ENCODE measurements around the gene RAD51D. TPM values are rescaled to one million over a fixed set of nuclear protein-coding genes. Genes with fewer than 3 reads are reported as not detected.

RAD51D gene
- total RNA-seq, 1 donor from 2014 or later: 12.4 TPM

- Mint-ChIP-seq H3K36me3 (no peaks in the 10 kb centered on the region), H3K27ac (peak overlapping the region; percentile 98), H3K4me1 (ENCODE audit: unreplicated experiment) (peaks cover 17% of the 10 kb centered on the region), H3K27me3 (no peaks in the 10 kb centered on the region), H3K4me3 (peak overlapping the region; percentile 93), H3K9me3 (no peaks in the 10 kb centered on the region)
- TF ChIP-seq CTCF (conservative IDR thresholded peaks at IDR 0.05): peak; percentile 89
- DNase-seq (ENCODE audit: extremely low spot score, unreplicated experiment): peak; percentile 91
These were observed 30.6 kb downstream of the RAD51D start for GRCh38 chr17:35088881-35089585.

- Mint-ChIP-seq H3K4me3 (peak overlapping the region; percentile 93), H3K27ac (peak overlapping the region; percentile 98), H3K9me3 (no peaks in the 10 kb centered on the region), H3K27me3 (no peaks in the 10 kb centered on the region), H3K4me1 (ENCODE audit: unreplicated experiment) (peaks cover 17% of the 10 kb centered on the region), H3K36me3 (no peaks in the 10 kb centered on the region)
- TF ChIP-seq CTCF (conservative IDR thresholded peaks at IDR 0.05): no peak
- DNase-seq (ENCODE audit: extremely low spot score, unreplicated experiment): no peak
These were observed 31.2 kb downstream of the RAD51D start for GRCh38 chr17:35088356-35088880.

- Mint-ChIP-seq H3K9me3 (no peaks in the 10 kb centered on the region), H3K27me3 (no peaks in the 10 kb centered on the region), H3K4me1 (ENCODE audit: unreplicated experiment) (peaks cover 17% of the 10 kb centered on the region), H3K4me3 (peak overlapping the region; percentile 93), H3K27ac (peak overlapping the region; percentile 98), H3K36me3 (no peaks in the 10 kb centered on the region)
- no peak for TF ChIP-seq CTCF (conservative IDR thresholded peaks at IDR 0.05)
- DNase-seq (ENCODE audit: extremely low spot score, unreplicated experiment): no peak
These were observed 31.8 kb downstream of the RAD51D start for GRCh38 chr17:35087731-35088355.

- no peaks in the 10 kb centered on the region for H3K36me3 Mint-ChIP-seq
- peak overlapping the region; percentile 98 for H3K27ac Mint-ChIP-seq
- no peak for TF ChIP-seq CTCF (conservative IDR thresholded peaks at IDR 0.05)
- H3K27me3 Mint-ChIP-seq: no peaks in the 10 kb centered on the region
- peaks cover 17% of the 10 kb centered on the region for H3K4me1 Mint-ChIP-seq (ENCODE audit: unreplicated experiment)
- DNase-seq (ENCODE audit: extremely low spot score, unreplicated experiment): no peak
- peak overlapping the region; percentile 93 for H3K4me3 Mint-ChIP-seq
- no peaks in the 10 kb centered on the region for H3K9me3 Mint-ChIP-seq
These were observed 32.6 kb downstream of the RAD51D start for GRCh38 chr17:35086931-35087573.

GRCh38 chr17:35086164-35086563 lies 33.5 kb downstream of the RAD51D start:
- H3K36me3 Mint-ChIP-seq: no peaks in the 10 kb centered on the region
- H3K27ac Mint-ChIP-seq: peak overlapping the region; percentile 98
- no peaks in the 10 kb centered on the region for H3K9me3 Mint-ChIP-seq
- peak overlapping the region; percentile 93 for H3K4me3 Mint-ChIP-seq
- DNase-seq (ENCODE audit: extremely low spot score, unreplicated experiment): no peak
- H3K27me3 Mint-ChIP-seq: no peaks in the 10 kb centered on the region
- peaks cover 17% of the 10 kb centered on the region for H3K4me1 Mint-ChIP-seq (ENCODE audit: unreplicated experiment)
- TF ChIP-seq CTCF (conservative IDR thresholded peaks at IDR 0.05): no peak

Data from type B pancreatic cell (in vitro differentiated cells).